GM19324 (cell line): ENCODE measurements around the gene PCMTD2.

Experiments used
- ATAC-seq: cut with Tn5 transposase; IDR thresholded peaks from one replicate; pipeline ENCODE4 v1.9.1; 2021; ENCODE audit warnings: mild to moderate bottlenecking, moderate library complexity; ENCODE audit not compliant: unreplicated experiment, low FRiP score

Gene PCMTD2

DNA sequence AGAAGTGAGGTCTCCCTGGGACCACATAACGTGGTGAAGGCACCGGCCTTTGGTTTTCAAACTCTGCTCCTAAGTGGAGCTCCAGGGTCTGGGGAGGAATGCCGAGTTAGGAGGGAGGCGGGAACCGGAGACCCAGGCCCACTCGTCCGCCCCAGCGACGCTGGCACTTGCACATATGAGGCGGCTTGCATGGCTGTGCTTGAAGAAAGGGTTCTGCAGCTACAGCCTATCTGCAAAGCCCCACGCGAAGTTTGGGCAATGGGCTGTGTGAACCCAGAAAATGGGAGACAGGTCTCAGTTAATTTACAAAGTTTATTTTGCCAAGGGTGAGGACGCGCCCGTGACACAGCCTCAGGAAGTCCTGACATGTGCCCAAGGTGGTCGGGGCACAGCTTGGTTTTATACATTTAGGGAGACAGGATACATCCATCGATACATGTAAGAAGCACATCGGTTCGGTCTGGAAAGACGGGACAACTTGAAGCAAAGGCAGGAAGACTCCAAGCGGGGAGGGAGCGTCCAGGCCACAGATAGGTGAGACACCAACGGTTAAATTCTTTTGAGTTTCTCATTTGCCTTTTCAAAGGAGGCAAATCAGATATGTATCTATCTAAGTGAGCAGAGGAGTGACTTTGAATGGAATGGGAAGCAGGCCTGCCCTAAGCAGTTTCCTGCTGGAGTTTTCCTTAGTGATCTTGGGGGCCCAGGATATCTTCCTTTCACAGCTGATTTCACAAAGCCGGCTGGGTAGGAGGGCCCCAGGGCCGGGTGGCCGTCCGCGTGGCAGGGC, 782 bp upstream of the PCMTD2 start:
- no peak for ATAC-seq

GRCh38 chr20:64256282-64256935, 861 bp downstream of the PCMTD2 start:
- no peak for ATAC-seq

- ATAC-seq, result no peak
Observed at GRCh38 chr20:64257107-64257757, 1.7 kb downstream of the PCMTD2 start.

GRCh38 chr20:64258071-64258823, 2.7 kb downstream of the PCMTD2 start:
- ATAC-seq, result no peak

DNA sequence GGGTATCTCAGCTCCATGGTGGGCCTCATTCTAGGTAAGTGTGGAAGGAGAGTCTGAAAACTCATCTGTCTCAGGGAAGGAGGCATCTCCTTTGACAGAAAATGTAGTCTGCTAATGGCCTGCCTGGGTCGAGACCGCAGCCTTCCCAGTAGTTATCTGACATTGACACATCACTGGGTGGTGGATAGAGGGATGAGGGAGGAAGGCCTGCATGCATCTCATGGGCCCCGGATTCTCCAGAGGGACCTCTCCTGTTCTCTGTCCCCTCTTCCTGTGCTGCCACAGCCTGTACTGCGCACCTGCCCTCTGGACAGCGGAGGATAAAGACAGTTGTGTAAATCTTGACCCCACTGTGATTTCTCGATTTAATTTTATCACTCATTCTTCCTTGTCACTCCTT, 4.7 kb downstream of the PCMTD2 start:
- no peak for ATAC-seq

DNA sequence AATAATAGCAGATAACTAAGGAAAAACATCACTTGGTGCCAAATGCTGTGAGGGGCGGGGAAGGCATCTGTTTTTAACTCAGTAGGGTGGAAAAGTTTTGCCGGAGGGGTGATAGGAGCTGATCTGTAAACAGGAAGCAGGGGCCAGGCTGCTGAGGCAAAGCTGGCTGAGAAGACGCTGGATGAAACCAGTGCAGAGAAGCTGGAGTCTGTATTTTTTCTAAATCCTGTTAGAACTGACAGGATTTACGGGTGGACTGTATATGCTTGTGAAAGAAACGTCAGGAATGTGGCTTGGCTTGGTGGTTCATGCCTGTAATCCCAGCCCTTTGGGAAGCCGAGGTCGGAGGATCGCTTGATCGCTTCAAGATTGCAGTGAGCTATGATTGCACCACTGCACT, 5.6 kb downstream of the PCMTD2 start:
- ATAC-seq, result no peak

- no peak for ATAC-seq
Observed at GRCh38 chr20:64264091-64264490, 8.5 kb downstream of the PCMTD2 start.

DNA sequence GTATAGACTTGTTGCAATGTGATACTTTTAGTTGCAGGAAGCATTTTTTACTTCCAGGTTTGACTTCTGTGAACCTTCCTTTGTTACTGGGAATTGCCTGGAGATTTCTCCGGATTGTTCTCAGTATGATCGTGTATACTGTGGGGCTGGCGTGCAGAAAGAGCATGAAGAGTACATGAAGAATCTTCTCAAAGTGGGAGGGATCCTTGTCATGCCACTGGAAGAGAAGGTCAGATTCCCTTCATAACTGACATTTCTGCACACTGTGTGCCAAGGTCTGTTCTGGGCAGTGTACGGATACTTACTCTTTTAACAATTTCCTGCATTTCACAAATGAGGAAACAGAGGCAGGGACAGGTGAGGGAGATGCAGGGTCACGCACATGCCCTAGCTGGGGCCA, 9.7 kb downstream of the PCMTD2 start:
- ATAC-seq, result no peak

DNA sequence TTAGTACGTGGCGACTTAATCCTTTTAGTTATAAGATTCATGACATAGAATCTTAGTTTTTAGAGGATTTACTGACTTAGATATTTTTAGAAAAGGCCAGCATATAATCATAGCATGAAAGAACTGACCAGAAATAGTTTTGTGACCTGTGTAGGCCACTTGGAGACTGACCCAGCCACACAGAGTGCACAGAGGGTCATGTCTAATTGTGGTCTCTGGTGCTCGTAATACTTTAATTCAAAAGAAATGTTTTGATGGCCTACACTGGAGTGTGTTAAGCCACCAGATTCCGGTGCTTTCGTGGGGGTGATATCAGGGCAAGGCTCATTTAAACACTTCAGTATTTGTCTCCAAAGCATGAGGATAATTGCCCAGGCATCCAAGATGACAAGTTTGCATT, 11.4 kb downstream of the PCMTD2 start:
- ATAC-seq, result no peak

DNA sequence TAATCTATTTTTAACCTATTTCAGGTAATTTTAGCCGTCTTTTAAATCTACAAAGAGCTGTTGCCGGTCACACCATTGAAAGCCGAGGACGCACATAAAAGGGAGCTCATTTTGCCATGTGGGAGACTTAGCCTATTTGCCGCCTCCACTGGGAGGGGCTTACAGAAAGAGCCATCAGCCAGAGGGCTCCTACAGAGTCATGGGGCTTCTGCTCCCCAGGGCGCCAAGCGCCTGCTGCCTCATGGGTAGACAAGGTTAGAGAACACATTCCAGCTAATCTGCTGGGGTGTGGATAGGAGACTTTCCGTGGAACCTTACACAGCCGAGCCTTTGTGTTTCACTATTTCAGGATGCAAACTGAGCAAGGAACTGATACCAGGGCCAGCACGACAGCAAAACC, 12.6 kb downstream of the PCMTD2 start:
- no peak for ATAC-seq

DNA sequence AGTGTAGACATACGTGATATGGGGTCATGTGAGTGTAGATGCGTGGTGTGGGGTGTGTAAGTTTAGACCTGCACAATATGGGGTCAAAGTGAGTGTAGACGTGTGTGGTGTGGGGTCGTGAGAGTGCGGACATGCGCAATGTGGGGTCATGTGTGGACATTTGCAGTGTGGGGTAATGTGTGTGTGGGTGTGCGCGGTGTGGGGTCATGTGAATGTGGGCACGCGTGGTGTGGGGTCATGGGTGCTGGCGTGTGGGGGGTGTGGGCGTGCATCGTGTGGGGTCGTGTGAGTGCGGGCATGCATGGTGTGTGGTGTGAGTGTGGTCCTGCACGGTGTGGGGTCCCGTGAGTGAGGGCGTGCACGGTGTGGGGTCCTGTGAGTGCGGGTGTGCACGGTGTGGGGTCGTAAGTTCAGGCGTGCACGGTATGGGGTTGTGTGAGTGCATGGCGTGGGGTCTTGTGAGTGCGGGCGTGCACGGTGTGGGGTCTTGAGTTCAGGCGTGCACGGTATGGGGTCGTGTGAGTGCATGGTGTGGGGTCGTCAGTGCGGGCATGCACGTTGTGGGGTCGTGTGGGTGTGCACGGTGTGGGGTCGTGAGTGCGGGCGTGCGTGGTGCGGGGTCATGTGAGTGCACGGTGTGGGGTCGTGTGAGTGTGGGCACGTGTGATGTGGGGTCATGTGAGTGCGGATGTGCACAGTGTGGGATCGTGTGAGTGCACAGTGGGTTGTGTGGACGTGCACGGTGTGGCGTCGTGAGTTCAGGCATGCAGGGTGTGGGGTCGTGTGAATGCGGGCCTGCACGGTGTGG, 14.3 kb downstream of the PCMTD2 start:
- no peak for ATAC-seq

DNA sequence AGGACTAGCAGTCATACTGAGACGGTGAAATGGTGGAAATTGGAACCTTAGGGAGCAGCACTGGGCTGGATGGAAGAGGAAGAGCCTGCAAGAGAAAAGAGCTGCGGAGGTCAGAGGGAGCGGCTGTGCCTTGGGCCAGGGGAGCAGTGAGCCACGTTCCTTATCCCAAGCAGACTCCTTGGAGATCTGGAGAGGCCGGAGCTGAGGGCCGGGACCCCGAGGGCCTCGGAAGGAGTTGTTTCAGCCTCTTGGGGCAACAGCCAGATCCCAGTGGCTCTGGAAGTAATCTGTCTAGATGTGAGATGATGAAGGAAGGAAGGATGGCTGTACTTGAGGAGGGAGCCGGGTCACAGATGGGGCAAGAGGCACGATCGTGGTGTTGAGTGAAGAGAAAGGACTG, 16.1 kb downstream of the PCMTD2 start:
- no peak for ATAC-seq

DNA sequence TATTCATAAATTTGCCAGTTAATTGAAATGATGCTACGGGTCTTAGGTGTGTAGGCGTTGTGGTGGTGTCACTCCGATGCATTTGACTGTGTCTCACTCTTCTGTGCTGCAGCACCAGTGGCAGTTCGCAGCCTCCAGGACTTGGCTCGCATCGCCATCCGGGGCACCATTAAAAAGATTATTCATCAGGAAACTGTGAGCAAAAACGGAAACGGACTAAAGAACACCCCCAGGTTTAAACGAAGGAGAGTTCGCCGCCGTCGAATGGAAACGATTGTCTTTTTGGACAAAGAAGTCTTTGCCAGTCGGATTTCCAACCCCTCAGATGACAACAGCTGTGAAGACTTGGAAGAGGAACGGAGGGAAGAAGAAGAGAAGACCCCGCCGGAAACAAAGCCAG, 17.6 kb downstream of the PCMTD2 start:
- no peak for ATAC-seq

DNA sequence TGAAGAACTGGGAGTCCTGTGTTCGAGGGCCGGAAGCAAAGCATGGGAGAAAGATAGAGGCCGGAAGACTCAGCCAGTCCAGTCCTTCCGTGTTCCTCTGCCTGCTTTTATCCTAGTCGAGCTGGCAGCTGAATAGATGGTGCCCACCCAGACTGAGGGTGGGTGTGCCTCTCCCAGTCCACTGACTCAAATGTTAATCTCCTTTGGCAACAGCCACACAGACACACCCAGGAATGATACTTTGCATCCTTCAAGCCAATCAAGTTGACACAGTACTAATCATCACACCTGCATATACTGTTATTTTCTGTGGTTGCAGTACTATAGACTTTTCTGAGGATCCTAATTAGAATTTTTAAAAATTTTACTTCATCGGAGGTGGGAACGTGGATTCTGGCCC, 21.3 kb downstream of the PCMTD2 start:
- ATAC-seq, result no peak

GRCh38 chr20:64277571-64278316, 22.2 kb downstream of the PCMTD2 start:
- ATAC-seq, result no peak

GRCh38 chr20:64278317-64278681, 22.8 kb downstream of the PCMTD2 start:
- ATAC-seq, result no peak

DNA sequence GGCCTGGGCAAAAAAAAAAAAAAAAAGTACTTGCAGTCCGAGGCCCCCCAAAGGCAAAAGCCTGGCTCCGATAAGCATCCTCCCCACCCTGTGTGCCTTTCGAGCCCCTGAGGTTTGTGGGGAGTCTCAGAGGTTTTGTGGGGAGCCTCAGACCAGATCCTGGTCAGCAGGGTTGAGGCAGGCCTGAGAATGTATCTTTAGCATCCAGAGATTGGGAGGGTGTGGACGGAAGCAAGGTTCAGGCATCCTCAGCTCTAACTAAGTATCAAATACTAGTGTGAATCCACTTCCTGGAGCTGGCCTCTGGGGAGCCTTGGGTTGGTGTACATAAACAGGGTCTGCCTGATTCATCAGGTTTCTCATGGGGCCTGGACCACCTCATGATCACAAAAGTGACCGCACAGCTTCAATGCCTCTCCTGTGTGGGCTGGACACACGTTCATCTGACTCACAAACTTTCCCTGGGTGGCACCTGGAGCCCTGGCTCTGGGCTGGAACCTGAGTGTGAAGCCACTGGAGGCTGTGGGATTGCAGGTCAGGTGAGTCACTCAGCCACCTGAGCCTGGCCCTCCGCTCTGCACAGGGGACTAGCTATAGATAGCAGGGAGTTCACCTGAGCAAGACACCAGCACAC, 24.4 kb downstream of the PCMTD2 start:
- no peak for ATAC-seq

DNA sequence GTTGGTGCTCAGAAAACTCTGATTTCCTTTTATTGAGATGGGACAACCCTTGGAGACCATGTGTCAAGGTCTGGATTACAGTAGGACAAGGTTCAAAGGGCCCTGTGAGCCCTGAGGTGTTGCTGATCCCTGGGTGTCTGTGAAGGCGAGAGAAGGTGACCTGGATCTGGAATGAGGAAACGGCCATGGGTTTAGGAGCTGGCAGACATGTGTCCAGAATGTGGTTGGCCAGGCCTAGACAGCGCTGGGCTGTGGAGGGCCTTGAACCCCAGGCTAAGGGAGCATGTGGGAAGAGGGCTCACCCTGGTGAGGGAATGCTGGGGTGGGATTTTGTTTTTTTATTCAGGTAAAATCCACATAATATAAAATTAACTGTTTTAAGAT, 24.9 kb downstream of the PCMTD2 start:
- ATAC-seq, result no peak

DNA sequence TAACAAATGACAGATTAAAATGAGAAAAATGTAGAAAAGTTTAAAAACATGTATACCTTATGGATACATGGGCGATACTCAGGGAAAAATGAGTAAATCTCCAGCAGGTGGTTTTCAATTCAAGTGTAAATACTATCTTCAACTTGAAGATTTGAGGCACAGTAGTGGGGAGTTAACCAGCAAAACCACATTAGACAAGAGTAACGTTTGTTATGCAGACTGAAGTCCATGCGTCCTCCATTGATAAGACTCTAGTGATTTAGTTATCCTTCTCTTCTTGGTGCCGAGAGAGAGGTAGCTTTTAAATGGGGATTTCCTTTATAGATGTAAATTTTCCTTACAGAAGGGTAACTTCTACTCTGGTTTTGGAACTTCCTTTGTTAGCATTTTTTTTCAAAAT, 28.1 kb downstream of the PCMTD2 start:
- no peak for ATAC-seq
